GDM1 (cell line): ENCODE measurements around the gene SPDYE3.
"Not testable (repeated sequence)": the region's sequence is repeated elsewhere in the genome, so short reads cannot be mapped to it uniquely, and the experiment has no call there.

ENCODE experiments used
- DNase-seq: peaks from one replicate; lab custom pipeline; 2025; lab: John Stamatoyannopoulos, UW

The SPDYE3 gene

DNA sequence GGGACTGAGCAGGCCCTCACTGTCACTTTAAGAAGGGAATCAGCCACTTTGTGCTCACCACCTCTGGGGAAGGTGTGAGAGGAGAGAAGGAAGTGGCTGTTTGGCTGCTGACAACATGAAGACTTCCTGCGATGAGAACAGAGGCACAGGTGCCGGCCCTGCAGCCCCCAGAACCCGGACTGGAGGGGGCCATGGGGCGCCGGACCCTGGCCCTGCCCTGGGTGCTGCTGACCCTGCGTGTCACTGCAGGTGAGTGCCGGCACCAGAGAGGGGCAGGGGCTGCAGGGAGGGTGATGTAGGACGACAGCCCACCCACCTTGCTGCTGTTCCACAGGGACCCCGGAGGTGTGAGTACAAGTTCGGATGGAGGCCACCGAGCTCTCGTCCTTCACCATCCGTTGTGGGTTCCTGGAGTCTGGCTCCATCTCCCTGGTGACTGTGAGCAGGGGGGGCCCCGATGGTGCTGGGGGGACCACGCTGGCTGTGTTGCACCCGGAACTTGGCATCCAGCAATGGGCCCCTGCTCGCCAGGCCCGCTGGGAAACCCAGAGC is 44.8 kb downstream of the SPDYE3 start:
- not testable (repeated sequence) for DNase-seq

DNA sequence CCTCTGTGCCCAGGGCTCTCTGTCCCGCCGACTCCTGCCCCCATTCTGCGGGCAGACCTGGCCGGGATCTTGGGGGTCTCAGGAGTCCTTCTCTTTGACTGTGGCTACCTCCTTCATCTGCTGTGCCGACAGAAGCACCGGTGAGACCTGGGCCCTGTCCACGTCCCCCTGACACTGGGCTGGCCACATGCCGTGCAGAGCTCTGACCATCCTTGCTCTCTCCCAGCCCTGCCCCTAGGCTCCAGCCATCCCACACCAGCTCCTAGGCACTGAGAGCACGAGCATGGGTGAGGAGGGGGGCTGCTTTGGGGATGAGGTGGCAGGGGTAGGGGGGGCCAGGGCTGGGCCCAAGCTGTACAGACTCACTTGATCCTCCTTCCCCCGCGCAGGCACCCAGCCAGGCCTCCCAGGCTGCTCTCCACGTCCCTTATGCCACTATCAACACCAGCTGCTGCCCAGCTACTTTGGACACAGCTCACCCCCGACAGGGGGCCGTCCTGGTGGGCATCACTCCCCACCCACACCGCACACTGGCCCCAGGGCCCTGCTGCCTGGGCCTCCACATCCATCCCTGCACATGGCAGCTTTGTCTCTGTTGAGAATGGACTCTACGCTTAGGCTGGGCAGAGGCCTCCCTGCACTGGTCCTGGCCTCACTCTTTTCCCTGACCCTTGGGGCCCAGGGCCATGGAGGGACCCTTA is 45.6 kb downstream of the SPDYE3 start:
- no peak for DNase-seq

- DNase-seq: no peak
Measured at GRCh38 chr7:100353685-100354330, 46.3 kb downstream of the SPDYE3 start.

GRCh38 chr7:100356416-100357068 is 49.0 kb downstream of the SPDYE3 start:
- no peak for DNase-seq

DNA sequence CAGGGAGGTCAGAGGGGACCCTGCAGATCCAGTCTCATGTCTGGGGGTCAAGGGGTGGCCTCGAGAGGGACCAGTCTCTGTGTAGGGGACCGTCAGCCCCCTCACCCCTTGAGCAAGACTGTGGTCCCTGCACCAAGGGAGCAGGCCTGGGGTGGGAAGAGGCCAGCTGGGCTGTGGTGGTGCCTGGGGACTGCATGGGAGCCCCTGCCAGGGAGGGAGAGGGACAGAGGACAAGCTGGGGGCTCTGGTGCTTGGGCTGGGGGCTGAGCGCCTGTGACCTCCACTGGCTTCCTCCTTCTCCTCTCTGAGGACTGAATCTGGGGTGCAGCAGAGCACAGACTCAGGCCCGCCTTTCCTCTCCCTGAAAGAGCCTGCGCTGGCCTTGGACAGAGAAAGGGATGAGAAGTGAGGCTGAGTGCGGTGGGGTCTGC is 49.6 kb downstream of the SPDYE3 start:
- DNase-seq: no peak

DNA sequence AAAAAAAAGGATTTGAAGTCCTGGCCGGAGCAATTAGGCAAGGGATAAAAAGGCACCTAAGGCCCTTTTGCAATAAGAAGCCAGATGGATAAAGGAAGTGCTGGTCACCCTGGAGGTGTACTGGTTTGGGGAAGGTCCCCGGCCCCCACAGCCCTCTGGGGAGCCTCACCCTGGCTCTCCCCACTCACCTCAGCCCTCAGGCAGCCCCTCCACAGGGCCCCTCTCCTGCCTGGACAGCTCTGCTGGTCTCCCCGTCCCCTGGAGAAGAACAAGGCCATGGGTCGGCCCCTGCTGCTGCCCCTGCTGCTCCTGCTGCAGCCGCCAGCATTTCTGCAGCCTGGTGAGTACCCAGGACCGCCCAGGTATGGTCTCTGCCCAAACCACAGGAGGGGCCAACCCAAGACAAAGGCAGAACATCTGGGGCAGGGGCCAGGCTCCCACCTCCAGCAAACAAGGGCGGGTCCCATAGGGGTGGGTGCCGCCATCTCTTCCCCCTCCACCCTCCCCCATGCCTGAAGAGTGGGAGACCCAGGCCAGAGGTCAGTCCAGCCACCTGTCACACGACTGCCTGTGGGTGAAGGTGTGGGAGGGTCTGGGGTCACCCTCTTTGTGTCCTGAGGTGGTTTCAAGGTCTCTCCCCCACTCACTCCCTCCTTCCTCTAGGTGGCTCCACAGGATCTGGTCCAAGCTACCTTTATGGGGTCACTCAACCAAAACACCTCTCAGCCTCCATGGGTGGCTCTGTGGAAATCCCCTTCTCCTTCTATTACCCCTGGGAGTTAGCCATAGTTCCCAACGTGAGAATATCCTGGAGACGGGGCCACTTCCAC is 50.7 kb downstream of the SPDYE3 start, which contains the start of gene PILRB:
PILRB (plus strand) TSS at position 91 of the 830 bp plus-strand sequence; CDS start at position 277, 186 bp downstream.
- DNase-seq: no peak

DNA sequence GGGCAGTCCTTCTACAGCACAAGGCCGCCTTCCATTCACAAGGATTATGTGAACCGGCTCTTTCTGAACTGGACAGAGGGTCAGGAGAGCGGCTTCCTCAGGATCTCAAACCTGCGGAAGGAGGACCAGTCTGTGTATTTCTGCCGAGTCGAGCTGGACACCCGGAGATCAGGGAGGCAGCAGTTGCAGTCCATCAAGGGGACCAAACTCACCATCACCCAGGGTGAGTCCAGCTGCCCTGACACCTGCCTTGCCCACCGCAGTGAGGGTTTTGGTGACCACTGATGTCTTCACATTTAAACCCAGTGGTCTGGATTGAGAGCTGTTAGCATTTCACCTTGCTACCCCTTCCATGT is 51.3 kb downstream of the SPDYE3 start:
- DNase-seq: no peak

- no peak for DNase-seq
Measured at GRCh38 chr7:100360135-100360854, 52.8 kb downstream of the SPDYE3 start.

- DNase-seq: no peak
Measured at GRCh38 chr7:100363098-100363497, 55.6 kb downstream of the SPDYE3 start.

DNA sequence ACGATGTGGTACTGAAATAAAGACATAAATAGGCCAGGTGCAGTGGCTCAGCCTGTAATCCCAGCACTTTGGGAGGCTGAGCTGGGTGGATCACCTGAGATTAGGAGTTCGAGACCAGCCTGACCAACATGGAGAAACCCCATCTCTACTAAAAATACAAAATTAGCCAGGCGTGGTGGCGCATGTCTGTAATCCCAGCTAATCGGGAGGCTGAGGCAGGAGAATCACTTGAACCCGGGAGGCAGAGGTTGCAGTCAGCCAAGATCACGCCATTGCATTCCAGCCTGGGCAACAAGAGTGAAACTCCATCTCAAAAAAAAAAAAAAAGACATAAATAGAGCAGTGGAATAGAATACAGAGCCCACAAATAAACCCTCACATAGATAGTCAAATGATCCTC is 56.3 kb downstream of the SPDYE3 start:
- not testable (repeated sequence) for DNase-seq

DNA sequence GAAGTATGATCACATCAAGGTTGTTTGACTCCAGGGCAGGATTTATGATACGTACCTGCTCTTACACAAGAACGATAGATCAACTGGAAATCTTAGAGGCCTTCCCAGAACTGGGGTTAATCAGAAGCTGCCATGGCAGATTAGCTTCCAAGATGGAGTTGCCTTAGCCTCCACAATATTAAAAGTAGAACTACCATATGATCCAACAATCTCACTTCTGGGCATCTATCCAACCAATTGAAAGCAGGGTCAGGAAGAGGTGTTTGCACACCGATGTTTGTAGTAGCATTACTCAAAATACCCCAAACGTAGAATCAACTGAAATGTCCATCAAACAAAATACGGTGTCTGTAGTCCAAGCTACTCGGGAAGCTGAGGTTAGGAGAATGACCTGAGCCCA is 57.0 kb downstream of the SPDYE3 start:
- no peak for DNase-seq

DNA sequence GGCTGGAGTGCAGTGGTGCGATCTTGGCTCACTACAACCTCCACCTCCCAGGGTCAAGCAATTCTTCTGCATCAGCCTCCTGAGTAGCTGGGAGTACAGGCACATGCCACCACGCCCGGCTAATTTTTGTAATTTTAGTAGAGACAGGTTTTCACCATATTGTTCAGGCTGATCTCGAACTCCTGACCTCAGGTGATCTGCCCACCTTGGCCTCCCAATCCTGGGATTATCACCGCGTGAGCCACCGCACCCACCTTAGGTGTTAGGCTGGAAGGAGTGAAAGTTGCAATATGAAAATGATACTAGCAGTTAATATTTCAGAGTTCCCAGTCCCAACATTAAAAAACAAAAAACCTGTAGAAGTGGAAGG is 58.5 kb downstream of the SPDYE3 start:
- DNase-seq: not testable (repeated sequence)

- peak; percentile 29 for DNase-seq
Measured at GRCh38 chr7:100366411-100367250, 59.1 kb downstream of the SPDYE3 start.

GRCh38 chr7:100367251-100367620 is 59.7 kb downstream of the SPDYE3 start:
- DNase-seq: no peak

GRCh38 chr7:100367676-100368613 is 60.4 kb downstream of the SPDYE3 start:
- no peak for DNase-seq

- peak; percentile 88 for DNase-seq
Measured at GRCh38 chr7:100369105-100369504, 61.6 kb downstream of the SPDYE3 start.

GRCh38 chr7:100370303-100370702 is 62.8 kb downstream of the SPDYE3 start:
- DNase-seq: no peak

- no peak for DNase-seq
Measured at GRCh38 chr7:100370746-100371145, 63.2 kb downstream of the SPDYE3 start.

DNA sequence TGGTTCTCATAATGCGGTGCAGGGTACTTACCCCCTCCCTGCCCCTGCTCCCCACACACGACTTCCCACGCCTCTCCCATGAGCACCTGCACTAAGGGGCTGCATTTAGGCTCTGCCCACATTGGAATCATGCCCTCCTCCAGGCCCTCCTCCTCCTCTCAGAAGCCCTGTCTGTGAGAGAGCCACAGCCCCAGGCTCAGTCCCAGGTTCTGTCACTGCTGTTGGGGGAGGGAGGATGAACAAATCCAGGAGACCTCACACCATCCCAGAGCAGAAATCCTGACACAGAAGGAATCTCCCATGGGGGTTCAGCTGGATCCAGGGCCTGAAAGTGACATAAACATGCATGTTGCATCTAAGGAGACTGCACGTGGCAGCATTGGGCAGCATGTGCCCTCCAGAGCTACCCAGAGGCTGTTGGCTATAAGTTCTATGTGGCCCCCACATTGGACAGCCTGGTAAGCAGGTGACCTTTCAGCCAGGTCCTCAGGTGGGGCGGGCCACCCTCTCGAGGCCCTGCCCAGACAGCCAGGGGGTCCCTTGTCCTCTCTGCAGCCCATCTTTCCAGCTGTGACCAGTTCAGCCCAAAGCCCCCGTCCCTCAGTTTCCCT is 64.2 kb downstream of the SPDYE3 start:
- DNase-seq: no peak
